Thyroid gland (tissue), 4 donors: ENCODE data around the gene LRBA. TPM values are rescaled to one million over a fixed set of nuclear protein-coding genes. Genes with fewer than 3 reads are reported as not detected.

ENCODE experiments used
- DNase-seq, 2 donors: peaks; one replicate each; pipeline ENCODE4 v3.0.0-alpha.2; 2019
- H3K27ac ChIP-seq, 3 donors: fragments of 200-600 bp; sonication (generic); 1 replicate in 2 of 3; 2 replicates in 1 of 3; pipeline ENCODE4 v1.5.1; 2016 to 2019; ENCODE audit warnings: mild to moderate bottlenecking in 1 of 3, moderate library complexity in 1 of 3
- H3K27me3 ChIP-seq: fragments of 200-600 bp; sonication (generic); one replicate; pipeline ENCODE4 v1.5.1; 2019
- H3K36me3 ChIP-seq, 2 donors: fragments of 200-600 bp; sonication (generic); one replicate each; pipeline ENCODE4 v1.5.1; 2016 to 2019
- H3K4me1 ChIP-seq, 2 donors: fragments of 200-600 bp; sonication (generic); one replicate each; pipeline ENCODE4 v1.5.1; 2017 to 2019
- H3K4me3 ChIP-seq, 3 donors: fragments of 200-600 bp; sonication (generic); replicated peaks in 1 of 3; 1 replicate in 2 of 3; 2 replicates in 1 of 3; pipeline ENCODE4 v1.5.1; 2016; ENCODE audit warnings: mild to moderate bottlenecking in 1 of 3
- H3K9me3 ChIP-seq: fragments of 200-600 bp; sonication (generic); one replicate; pipeline ENCODE4 v1.5.1; 2017
- CTCF ChIP-seq, 6 experiments: fragments of 200-600 bp in 3 of 6; fragments of 450-650 bp in 3 of 6; sonication (generic) in 3 of 6; IDR thresholded peaks; one replicate each; pipeline ENCODE4 v1.5.1; 2016 to 2019; ENCODE audit warnings: antibody characterized with exemption in 6 of 6, mild to moderate bottlenecking in 2 of 6, inconsistent platforms in 1 of 6, moderate library complexity in 1 of 6
- POLR2A ChIP-seq, 2 donors: fragments of 450-650 bp; IDR thresholded peaks; one replicate each; pipeline ENCODE4 v1.6.1; 2017; ENCODE audit warnings: antibody characterized with exemption in 2 of 2, mild to moderate bottlenecking in 2 of 2, moderate library complexity in 1 of 2
- WGBS, 2 donors: methylation state at CpG; one replicate each; pipeline ENCODE4 v1.1.5; 2017; 5-methylcytosine and 5-hydroxymethylcytosine counted together
- intact Hi-C: fragments of 100-400 bp; cut with DNase I; formaldehyde crosslinking; loops from one replicate; pipeline ENCODE4 v1.15.1; 2023
- total RNA-seq, 4 donors: library from RNA; depleted of rRNA; stranded (reverse); fragments of >200 nt; gene quantifications; one replicate each; pipeline ENCODE4 v1.2.3, GENCODE V29; 2016

The LRBA gene
- total RNA-seq, 4 donors from 2014 or later: 98.9 to 127 (median 113) TPM

- TF ChIP-seq POLR2A (IDR thresholded peaks at IDR 0.05): no peak
- no peak for TF ChIP-seq CTCF (IDR thresholded peaks at IDR 0.05)
- Histone ChIP-seq H3K27me3 (no peaks in the 10 kb centered on the region), H3K36me3 (peaks cover 4 to 8% of the 10 kb centered on the region in 2 donors), H3K9me3 (no peaks in the 10 kb centered on the region), H3K27ac (no peak overlapping the region), H3K4me3 (no peak overlapping the region), H3K4me1 (peaks cover 4 to 8% of the 10 kb centered on the region in 2 donors)
- no peak for DNase-seq
- intact Hi-C loops: no loop called here
- 96 to 98% methylated on average over 1 of the region's 1 CpG for WGBS, 2 donors
Measured at GRCh38 chr4:150827226-150827625, 187.9 kb downstream of the LRBA start.

- H3K27me3 ChIP-seq: no peaks in the 10 kb centered on the region
- peaks cover 4 to 8% of the 10 kb centered on the region in 2 donors for H3K36me3 ChIP-seq
- H3K27ac ChIP-seq: no peak overlapping the region
- TF ChIP-seq POLR2A (IDR thresholded peaks at IDR 0.05): no peak
- TF ChIP-seq CTCF (IDR thresholded peaks at IDR 0.05): no peak
- H3K4me1 ChIP-seq: peaks cover 4 to 16% of the 10 kb centered on the region in 2 donors
- no peak overlapping the region for H3K4me3 ChIP-seq
- H3K9me3 ChIP-seq: no peaks in the 10 kb centered on the region
- DNase-seq: no peak
- intact Hi-C loops: no loop called here
Measured at GRCh38 chr4:150826306-150826705, 188.8 kb downstream of the LRBA start.

GRCh38 chr4:150822407-150822806 lies 192.7 kb downstream of the LRBA start:
- TF ChIP-seq POLR2A (IDR thresholded peaks at IDR 0.05) (no peak), CTCF (IDR thresholded peaks at IDR 0.05) (no peak)
- intact Hi-C loops: no loop called here
- peaks cover 4 to 16% of the 10 kb centered on the region in 2 donors for H3K4me1 ChIP-seq
- WGBS, 2 donors: 68 to 73% methylated on average over 5 of the region's 5 CpGs
- no peak overlapping the region for H3K4me3 ChIP-seq
- no peaks in the 10 kb centered on the region for H3K9me3 ChIP-seq
- no peaks in the 10 kb centered on the region for H3K27me3 ChIP-seq
- peaks cover 0 to 4% of the 10 kb centered on the region in 2 donors for H3K36me3 ChIP-seq
- H3K27ac ChIP-seq: no peak overlapping the region
- no peak for DNase-seq

GRCh38 chr4:150821641-150822040 lies 193.4 kb downstream of the LRBA start:
- H3K36me3 ChIP-seq: peaks cover 0 to 4% of the 10 kb centered on the region in 2 donors
- no peaks in the 10 kb centered on the region for H3K27me3 ChIP-seq
- TF ChIP-seq POLR2A (IDR thresholded peaks at IDR 0.05) (no peak), CTCF (IDR thresholded peaks at IDR 0.05) (no peak)
- H3K27ac ChIP-seq: no peak overlapping the region
- peak; percentile 16 to 20 for DNase-seq
- intact Hi-C loops: no loop called here
- H3K4me3 ChIP-seq: no peak overlapping the region
- peaks cover 4 to 16% of the 10 kb centered on the region in 2 donors for H3K4me1 ChIP-seq
- no peaks in the 10 kb centered on the region for H3K9me3 ChIP-seq

GRCh38 chr4:150820409-150820808 lies 194.7 kb downstream of the LRBA start:
- intact Hi-C loops: no loop called here
- Histone ChIP-seq H3K27me3 (no peaks in the 10 kb centered on the region), H3K27ac (no peak overlapping the region), H3K4me3 (no peak overlapping the region), H3K9me3 (no peaks in the 10 kb centered on the region), H3K4me1 (peaks cover 4 to 16% of the 10 kb centered on the region in 2 donors), H3K36me3 (no peaks in the 10 kb centered on the region)
- WGBS, 2 donors: 97 to 100% methylated on average over 1 of the region's 1 CpG
- no peak for DNase-seq
- TF ChIP-seq CTCF (IDR thresholded peaks at IDR 0.05) (no peak), POLR2A (IDR thresholded peaks at IDR 0.05) (no peak)
